GM23338 (cell line): ENCODE measurements around the gene KRT85. TPM values are rescaled to one million over a fixed set of nuclear protein-coding genes. Genes with fewer than 3 reads are reported as not detected.

Experiments used
- ATAC-seq: fragments of 200-7000 bp; cut with Tn5 transposase; 3 replicates; pipeline ENCODE4 v1.9.1; 2020
- DNase-seq: peaks from one replicate; pipeline ENCODE4 v3.0.0-alpha.2; 2015; ENCODE audit warnings: low spot score
- H2AFZ ChIP-seq: fragments of 200-600 bp; sonication (generic); 2 replicates; pipeline ENCODE4 v1.8.0; 2016; ENCODE audit warnings: antibody characterized with exemption, mild to moderate bottlenecking, moderate library complexity
- H3F3A ChIP-seq: fragments of 200-600 bp; sonication (generic); replicated peaks from 2 replicates; pipeline ENCODE4 v1.8.0; 2017; ENCODE audit warnings: antibody characterized with exemption, mixed run types, low read depth
- H3K27ac ChIP-seq: fragments of 200-600 bp; sonication (generic); 2 replicates; pipeline ENCODE4 v1.6.1; 2016; ENCODE audit warnings: low read depth
- H3K27me3 ChIP-seq: fragments of 200-600 bp; sonication (generic); 2 replicates; pipeline ENCODE4 v1.8.0; 2016; ENCODE audit warnings: mild to moderate bottlenecking, mixed run types, moderate library complexity; ENCODE audit not compliant: insufficient read depth
- H3K36me3 ChIP-seq: fragments of 200-600 bp; sonication (generic); 2 replicates; pipeline ENCODE4 v1.8.0; 2016; ENCODE audit warnings: mild to moderate bottlenecking; ENCODE audit not compliant: insufficient read depth
- H3K4me1 ChIP-seq: fragments of 200-600 bp; sonication (generic); 2 replicates; pipeline ENCODE4 v1.8.0; 2016; ENCODE audit warnings: mild to moderate bottlenecking, moderate library complexity; ENCODE audit not compliant: insufficient read depth
- H3K4me2 ChIP-seq: fragments of 200-600 bp; sonication (generic); 2 replicates; pipeline ENCODE4 v1.7.1; 2017; ENCODE audit warnings: mixed run types
- H3K4me3 ChIP-seq: fragments of 200-600 bp; sonication (generic); 2 replicates; pipeline ENCODE4 v1.6.1; 2016; ENCODE audit warnings: mixed run types
- H3K79me2 ChIP-seq: fragments of 200-600 bp; sonication (generic); replicated peaks from 2 replicates; pipeline ENCODE4 v1.8.0; 2017; ENCODE audit warnings: mild to moderate bottlenecking; ENCODE audit not compliant: insufficient read depth
- H3K9me2 ChIP-seq: fragments of 200-600 bp; sonication (generic); 2 replicates; pipeline ENCODE4 v1.8.0; 2017; ENCODE audit not compliant: insufficient read depth
- H4K20me1 ChIP-seq: fragments of 200-600 bp; sonication (generic); replicated peaks from 2 replicates; pipeline ENCODE4 v1.8.0; 2017; ENCODE audit warnings: mild to moderate bottlenecking; ENCODE audit not compliant: insufficient read depth
- H3K27ac Mint-ChIP-seq: 2 replicates; pipeline ENCODE4 v1.8.0; 2020; ENCODE audit warnings: inconsistent platforms, mild to moderate bottlenecking, moderate library complexity, mixed read lengths
- H3K27me3 Mint-ChIP-seq: 3 replicates; pipeline ENCODE4 v1.8.0; 2022; ENCODE audit warnings: low read depth, mild to moderate bottlenecking, moderate library complexity, mixed read lengths, inconsistent platforms; ENCODE audit not compliant: insufficient read depth, poor library complexity
- H3K36me3 Mint-ChIP-seq: 3 replicates; pipeline ENCODE4 v1.8.0; 2021; ENCODE audit warnings: low read depth, mild to moderate bottlenecking, inconsistent platforms, moderate library complexity, mixed read lengths
- H3K4me1 Mint-ChIP-seq: 3 replicates; pipeline ENCODE4 v1.8.0; 2020; ENCODE audit warnings: mild to moderate bottlenecking, inconsistent platforms, mixed read lengths
- H3K4me3 Mint-ChIP-seq: 3 replicates; pipeline ENCODE4 v1.8.0; 2021; ENCODE audit warnings: moderate library complexity, mild to moderate bottlenecking, inconsistent platforms, mixed read lengths
- H3K9me3 Mint-ChIP-seq: 3 replicates; pipeline ENCODE4 v1.8.0; 2020; ENCODE audit warnings: moderate library complexity, mild to moderate bottlenecking, inconsistent platforms, mixed read lengths
- REST ChIP-seq: IDR thresholded peaks from one replicate; pipeline ENCODE4 v1.6.1; 2018; ENCODE audit warnings: antibody characterized with exemption; ENCODE audit not compliant: unreplicated experiment
- ZNF114 ChIP-seq: fragments of 250-450 bp; sonication (Bioruptor Pico); IDR thresholded peaks from 2 replicates; pipeline ENCODE4 v1.5.0; 2020; ENCODE audit warnings: mild to moderate bottlenecking, moderate library complexity
- ZNF331 ChIP-seq: fragments of 250-450 bp; sonication (Bioruptor Pico); IDR thresholded peaks from 2 replicates; pipeline ENCODE4 v1.5.0; 2020; ENCODE audit warnings: low read depth, mild to moderate bottlenecking, moderate library complexity
- ZNF462 ChIP-seq: fragments of 250-450 bp; sonication (Bioruptor Pico); IDR thresholded peaks from 2 replicates; pipeline ENCODE4 v1.5.0; 2020; ENCODE audit warnings: mild to moderate bottlenecking, moderate library complexity
- polyA plus RNA-seq: library from polyadenylated mRNA; unstranded; fragments of >200 nt; fragmentation: Nextera tagmentation; extraction: Ambion mirVana; gene quantifications from 2 replicates; pipeline ENCODE4 v1.2.1, GENCODE V29; 2016
- total RNA-seq: library from RNA; depleted of rRNA; stranded (reverse); fragments of >200 nt; shearing (Covaris generic); gene quantifications from 2 replicates; pipeline ENCODE4 v1.2.3, GENCODE V29; 2014

The KRT85 gene
- total and polyA plus RNA-seq, 2 experiments from 2014 or later, result not detected

- TF ChIP-seq ZNF462 (CRISPR knock-in tag), result no peak
Observed at GRCh38 chr12:52389313-52390207, 22.3 kb upstream of the KRT85 start (continued).

- no peaks in the 10 kb centered on the region for H3K9me3 Mint-ChIP-seq
- no peak for TF ChIP-seq ZNF331 (CRISPR knock-in tag)
- no peak for TF ChIP-seq ZNF462 (CRISPR knock-in tag)
- TF ChIP-seq ZNF114 (CRISPR knock-in tag), result no peak
- TF ChIP-seq REST, result no peak
Observed at GRCh38 chr12:52387859-52388258, 20.6 kb upstream of the KRT85 start.

More at GRCh38 chr12:52387859-52388258, 20.6 kb upstream of the KRT85 start:
- Mint-ChIP-seq H3K36me3 (no peaks in the 10 kb centered on the region), H3K4me1 (peaks cover 8% of the 10 kb centered on the region; the same call in 2 of the 3 replicates), H3K27ac (no peak overlapping the region), H3K27me3 (no peaks in the 10 kb centered on the region), H3K4me3 (no peak overlapping the region)
- Histone ChIP-seq H3K36me3 (no peaks in the 10 kb centered on the region), H3K4me2 (no peak overlapping the region), H3K4me3 (no peak overlapping the region), H3K79me2 (no peaks in the 10 kb centered on the region), H3K9me2 (0 out of 2 replicates have a peak, but pooled peaks cover 2% of the 10 kb centered on the region), H3F3A (no peaks in the 10 kb centered on the region), H3K4me1 (no peaks in the 10 kb centered on the region), H3K27ac (no peak overlapping the region), H2AFZ (no peak overlapping the region), H3K27me3 (no peaks in the 10 kb centered on the region), H4K20me1 (no peaks in the 10 kb centered on the region)
- no peak for ATAC-seq
- no peak for DNase-seq
